Astrocyte (in vitro differentiated cells and primary cell): ENCODE results near the gene OR2C3.

Source experiments
- EZH2 ChIP-seq: IDR thresholded peaks from 2 replicates; pipeline ENCODE4 v1.6.1; 2012; ENCODE audit warnings: mild to moderate bottlenecking, low read length, inconsistent platforms; ENCODE audit not compliant: insufficient read depth
- TF ChIP-seq, protein P1 (sequence below): IDR thresholded peaks from 2 replicates; pipeline ENCODE4 v1.5.1; 2011; ENCODE audit warnings: low read depth, mild to moderate bottlenecking, inconsistent platforms, low read length, moderate library complexity; ENCODE audit not compliant: insufficient read depth

GRCh38 chr1:247518613-247518891, 17.7 kb downstream of the OR2C3 start:
- TF ChIP-seq, protein P1, sequence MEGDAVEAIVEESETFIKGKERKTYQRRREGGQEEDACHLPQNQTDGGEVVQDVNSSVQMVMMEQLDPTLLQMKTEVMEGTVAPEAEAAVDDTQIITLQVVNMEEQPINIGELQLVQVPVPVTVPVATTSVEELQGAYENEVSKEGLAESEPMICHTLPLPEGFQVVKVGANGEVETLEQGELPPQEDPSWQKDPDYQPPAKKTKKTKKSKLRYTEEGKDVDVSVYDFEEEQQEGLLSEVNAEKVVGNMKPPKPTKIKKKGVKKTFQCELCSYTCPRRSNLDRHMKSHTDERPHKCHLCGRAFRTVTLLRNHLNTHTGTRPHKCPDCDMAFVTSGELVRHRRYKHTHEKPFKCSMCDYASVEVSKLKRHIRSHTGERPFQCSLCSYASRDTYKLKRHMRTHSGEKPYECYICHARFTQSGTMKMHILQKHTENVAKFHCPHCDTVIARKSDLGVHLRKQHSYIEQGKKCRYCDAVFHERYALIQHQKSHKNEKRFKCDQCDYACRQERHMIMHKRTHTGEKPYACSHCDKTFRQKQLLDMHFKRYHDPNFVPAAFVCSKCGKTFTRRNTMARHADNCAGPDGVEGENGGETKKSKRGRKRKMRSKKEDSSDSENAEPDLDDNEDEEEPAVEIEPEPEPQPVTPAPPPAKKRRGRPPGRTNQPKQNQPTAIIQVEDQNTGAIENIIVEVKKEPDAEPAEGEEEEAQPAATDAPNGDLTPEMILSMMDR, result no peak
- no peak for TF ChIP-seq EZH2
